NCI-H526 (cell line): ENCODE results near the gene DCDC2B.
"Not testable (repeated sequence)": the region's sequence is repeated elsewhere in the genome, so short reads cannot be mapped to it uniquely, and the experiment has no call there.

ENCODE experiments used
- DNase-seq, 2 experiments: peaks; one replicate each; lab custom pipeline; 2025; lab: John Stamatoyannopoulos, UW

Gene DCDC2B

GRCh38 chr1:32208891-32209328 lies at the start of gene DCDC2B:
Gene DCDC2B (plus strand): TSS chr1:32209089. CDS start chr1:32209094, 5 bp downstream.
- peak; percentile 23 to 64 for DNase-seq

GRCh38 chr1:32159189-32159588 lies 49.7 kb upstream of the DCDC2B start:
- no peak for DNase-seq

GRCh38 chr1:32163405-32163804 lies 45.5 kb upstream of the DCDC2B start:
- DNase-seq: no peak

GRCh38 chr1:32165633-32166032 lies 43.3 kb upstream of the DCDC2B start:
- not testable (repeated sequence) for DNase-seq

- no peak for DNase-seq
Measured at GRCh38 chr1:32170991-32171390, 37.9 kb upstream of the DCDC2B start.

- DNase-seq: no peak
Measured at GRCh38 chr1:32172621-32173245, 36.2 kb upstream of the DCDC2B start.

GRCh38 chr1:32178380-32179192 lies 30.3 kb upstream of the DCDC2B start:
- DNase-seq: no peak

GRCh38 chr1:32179193-32179442 lies 29.8 kb upstream of the DCDC2B start:
- DNase-seq: no peak

- DNase-seq: peak; percentile 74 to 93
Measured at GRCh38 chr1:32179443-32180185, 29.3 kb upstream of the DCDC2B start, which contains the start of gene TXLNA. Gene TXLNA (plus strand): TSS chr1:32179675. CDS start chr1:32180346, 671 bp downstream.

- peak in 1 of 2 experiments; percentile 61 for DNase-seq
Measured at GRCh38 chr1:32180186-32181060, 28.5 kb upstream of the DCDC2B start.

- DNase-seq: no peak
Measured at GRCh38 chr1:32181065-32181464, 27.8 kb upstream of the DCDC2B start.

- no peak for DNase-seq
Measured at GRCh38 chr1:32181563-32181962, 27.3 kb upstream of the DCDC2B start.

- DNase-seq: no peak
Measured at GRCh38 chr1:32182060-32182459, 26.8 kb upstream of the DCDC2B start.

GRCh38 chr1:32184650-32185049 lies 24.2 kb upstream of the DCDC2B start:
- DNase-seq: no peak

GRCh38 chr1:32186077-32186476 lies 22.8 kb upstream of the DCDC2B start:
- no peak for DNase-seq

- DNase-seq: no peak
Measured at GRCh38 chr1:32186491-32186890, 22.4 kb upstream of the DCDC2B start.

GRCh38 chr1:32187850-32188249 lies 21.0 kb upstream of the DCDC2B start:
- DNase-seq: no peak

GRCh38 chr1:32192220-32192948 lies 16.5 kb upstream of the DCDC2B start:
- no peak for DNase-seq

GRCh38 chr1:32194984-32195383 lies 13.9 kb upstream of the DCDC2B start:
- no peak for DNase-seq

- no peak for DNase-seq
Measured at GRCh38 chr1:32195531-32195930, 13.4 kb upstream of the DCDC2B start.
